NCI-H748 (cell line): ENCODE results near the gene STING1.
"Not testable (repeated sequence)": the region's sequence is repeated elsewhere in the genome, so short reads cannot be mapped to it uniquely, and the experiment has no call there.

Experiments used
- DNase-seq: peaks from one replicate; lab custom pipeline; 2025; ENCODE audit not compliant: unreplicated experiment; lab: John Stamatoyannopoulos, UW

Gene STING1

GRCh38 chr5:139503036-139503817 lies 20.7 kb upstream of the STING1 start:
- not testable (repeated sequence) for DNase-seq

GRCh38 chr5:139501381-139501780 lies 18.8 kb upstream of the STING1 start:
- DNase-seq: no peak

- no peak for DNase-seq
Measured at GRCh38 chr5:139495638-139496435, 13.3 kb upstream of the STING1 start.

- no peak for DNase-seq
Measured at GRCh38 chr5:139494832-139495231, 12.3 kb upstream of the STING1 start.

- no peak for DNase-seq
Measured at GRCh38 chr5:139494256-139494655, 11.7 kb upstream of the STING1 start.

- no peak for DNase-seq
Measured at GRCh38 chr5:139492700-139493192, 10.2 kb upstream of the STING1 start.

- DNase-seq: no peak
Measured at GRCh38 chr5:139488260-139488659, 5.7 kb upstream of the STING1 start.

- no peak for DNase-seq
Measured at GRCh38 chr5:139486201-139486600, 3.6 kb upstream of the STING1 start.

GRCh38 chr5:139482890-139483208 lies 291 bp upstream of the STING1 start:
- DNase-seq: not testable (repeated sequence)

- DNase-seq: no peak
Measured at GRCh38 chr5:139481580-139482049, 943 bp downstream of the STING1 start.

GRCh38 chr5:139481122-139481533 lies 1.4 kb downstream of the STING1 start:
- DNase-seq: no peak

GRCh38 chr5:139479729-139480128 lies 2.8 kb downstream of the STING1 start:
- DNase-seq: not testable (repeated sequence)

GRCh38 chr5:139478657-139479423 lies 3.7 kb downstream of the STING1 start:
- DNase-seq: not testable (repeated sequence)

- no peak for DNase-seq
Measured at GRCh38 chr5:139475865-139476617, 6.5 kb downstream of the STING1 start.

GRCh38 chr5:139474890-139475791 lies 7.4 kb downstream of the STING1 start:
- DNase-seq: no peak

- DNase-seq: no peak
Measured at GRCh38 chr5:139473565-139473964, 9.0 kb downstream of the STING1 start.

- DNase-seq: no peak
Measured at GRCh38 chr5:139473105-139473504, 9.5 kb downstream of the STING1 start.

- no peak for DNase-seq
Measured at GRCh38 chr5:139472386-139473030, 10.1 kb downstream of the STING1 start.

GRCh38 chr5:139470821-139471300 lies 11.7 kb downstream of the STING1 start, which contains the start of gene SMIM33:
Gene SMIM33 (plus strand): TSS chr5:139471004. CDS start chr5:139471122, 118 bp downstream.
- DNase-seq: no peak
